GM10847 (cell line): ENCODE measurements around the gene GJB2.

Experiments used
- POLR2A ChIP-seq: IDR thresholded peaks from 2 replicates; pipeline ENCODE4 v1.6.1; 2011; ENCODE audit not compliant: insufficient read length; ENCODE audit errors: extremely low read depth

GJB2 gene

DNA sequence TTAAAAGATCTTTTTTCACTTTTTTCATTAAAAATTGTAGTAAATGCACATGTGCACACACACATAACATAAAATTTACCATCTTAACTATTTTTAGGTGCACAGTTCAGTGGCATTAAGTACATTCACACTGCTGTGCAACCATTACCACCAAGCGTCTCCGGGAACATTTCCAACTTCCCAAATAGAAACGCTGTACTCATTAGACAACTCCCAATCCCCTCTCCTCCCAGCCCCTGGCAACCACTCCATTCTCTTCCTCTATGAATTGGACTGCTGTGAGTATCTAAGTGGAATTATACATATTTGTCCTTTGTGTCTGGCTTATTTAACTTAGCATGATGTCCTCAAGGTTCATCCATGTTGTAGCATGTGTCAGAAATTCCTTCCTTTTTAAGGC is 11.6 kb downstream of the GJB2 start:
- no peak for TF ChIP-seq POLR2A

GRCh38 chr13:20178156-20178555 is 14.6 kb downstream of the GJB2 start:
- no peak for TF ChIP-seq POLR2A

DNA sequence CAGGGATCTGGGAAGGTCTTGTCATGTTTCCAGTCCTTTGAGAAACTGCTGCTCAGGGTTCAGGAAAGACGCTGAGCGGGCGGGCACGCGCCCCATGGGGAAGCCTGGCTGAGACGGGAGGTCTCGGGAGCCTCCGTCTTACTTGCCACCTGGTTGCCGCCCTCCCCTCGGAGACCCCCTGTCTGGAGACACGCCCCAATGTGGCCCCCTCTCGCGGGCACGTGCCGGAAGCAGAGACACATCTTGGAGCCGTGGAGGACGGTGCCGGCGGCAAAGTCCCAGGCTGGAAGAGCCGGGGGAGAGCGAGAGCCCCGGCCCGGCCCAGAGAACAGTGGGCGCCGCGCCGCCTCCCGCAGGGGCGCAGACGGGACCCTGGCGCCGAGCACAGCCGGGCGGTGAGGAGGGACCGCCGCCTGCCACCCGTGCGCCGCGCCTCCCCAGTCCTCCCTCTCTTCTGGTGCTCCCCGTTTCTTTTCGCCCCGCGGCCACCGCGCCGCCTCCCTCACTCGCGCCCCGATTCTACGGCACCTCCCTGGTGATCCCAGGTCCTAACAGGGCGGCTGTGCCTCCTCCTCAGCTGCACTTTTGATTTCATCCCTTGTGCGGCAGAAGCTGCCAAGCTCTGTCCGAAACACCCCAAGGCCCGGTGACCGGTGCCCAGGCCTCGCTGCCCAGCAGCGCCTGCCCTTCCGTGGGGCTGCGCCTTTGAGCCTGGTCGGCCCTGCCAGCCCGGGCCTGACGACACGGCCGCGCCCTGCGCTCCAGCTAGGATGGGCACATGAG is 15.5 kb downstream of the GJB2 start:
- TF ChIP-seq POLR2A: no peak

DNA sequence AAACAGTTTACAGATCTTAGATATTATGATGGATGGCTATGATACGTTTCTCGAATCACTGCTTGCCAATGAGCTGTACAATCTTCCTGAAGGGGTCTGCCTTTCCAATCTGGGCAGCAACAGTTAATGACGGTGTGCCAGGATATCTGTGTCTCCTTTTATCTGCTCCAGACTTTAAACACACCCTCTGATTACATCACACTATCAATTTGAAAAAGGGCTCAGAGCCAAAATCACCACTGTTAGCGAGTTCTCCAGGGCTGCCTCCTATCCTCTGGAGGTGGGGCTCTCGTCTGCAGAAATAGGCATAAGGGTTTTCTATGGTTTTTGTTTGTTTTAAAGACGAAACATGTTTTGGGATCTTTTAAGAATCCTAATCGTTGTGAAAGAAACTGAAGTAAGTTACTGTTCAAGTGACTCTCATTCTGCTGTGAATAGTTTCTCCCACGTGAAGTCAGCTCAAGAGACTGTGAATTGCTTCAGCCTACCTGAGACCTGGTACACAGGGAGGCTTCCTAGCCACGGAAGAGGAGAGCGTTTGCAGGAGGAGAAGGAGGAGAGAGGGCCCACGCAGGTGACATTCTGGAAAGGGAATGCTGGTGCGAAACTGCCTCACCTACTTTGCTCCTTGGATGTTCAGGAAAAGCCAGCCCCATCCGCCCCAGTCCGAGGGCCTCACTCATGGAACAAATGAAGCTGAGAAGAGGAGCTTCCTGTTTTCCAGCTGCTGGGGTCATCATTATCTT is 16.7 kb downstream of the GJB2 start:
- TF ChIP-seq POLR2A: no peak

GRCh38 chr13:20175406-20175794 is 17.3 kb downstream of the GJB2 start:
- TF ChIP-seq POLR2A: no peak

- no peak for TF ChIP-seq POLR2A
Measured at GRCh38 chr13:20174656-20175405, 17.9 kb downstream of the GJB2 start.

GRCh38 chr13:20173116-20173746 is 19.5 kb downstream of the GJB2 start:
- no peak for TF ChIP-seq POLR2A

GRCh38 chr13:20171364-20171763 is 21.4 kb downstream of the GJB2 start:
- no peak for TF ChIP-seq POLR2A

- no peak for TF ChIP-seq POLR2A
Measured at GRCh38 chr13:20170921-20171320, 21.8 kb downstream of the GJB2 start.

DNA sequence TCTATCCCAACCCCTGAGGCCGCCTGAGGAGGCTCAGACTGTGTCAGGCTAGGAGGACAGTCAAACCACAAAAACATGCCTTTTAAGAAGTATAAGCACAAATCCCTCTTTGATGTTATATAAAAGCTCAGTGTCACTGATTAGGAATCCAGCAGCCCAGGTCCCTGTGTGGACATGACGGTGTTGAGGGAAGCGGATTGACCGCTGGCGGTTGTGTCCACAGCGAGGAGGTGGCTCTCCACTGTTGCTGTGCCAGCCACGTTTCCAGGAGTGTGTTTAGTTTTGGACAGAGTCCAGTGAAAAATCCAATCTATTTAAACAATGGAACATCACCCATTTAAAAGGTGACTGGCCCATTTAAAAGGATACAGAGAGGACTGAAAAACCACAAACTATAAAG is 24.3 kb downstream of the GJB2 start:
- no peak for TF ChIP-seq POLR2A

DNA sequence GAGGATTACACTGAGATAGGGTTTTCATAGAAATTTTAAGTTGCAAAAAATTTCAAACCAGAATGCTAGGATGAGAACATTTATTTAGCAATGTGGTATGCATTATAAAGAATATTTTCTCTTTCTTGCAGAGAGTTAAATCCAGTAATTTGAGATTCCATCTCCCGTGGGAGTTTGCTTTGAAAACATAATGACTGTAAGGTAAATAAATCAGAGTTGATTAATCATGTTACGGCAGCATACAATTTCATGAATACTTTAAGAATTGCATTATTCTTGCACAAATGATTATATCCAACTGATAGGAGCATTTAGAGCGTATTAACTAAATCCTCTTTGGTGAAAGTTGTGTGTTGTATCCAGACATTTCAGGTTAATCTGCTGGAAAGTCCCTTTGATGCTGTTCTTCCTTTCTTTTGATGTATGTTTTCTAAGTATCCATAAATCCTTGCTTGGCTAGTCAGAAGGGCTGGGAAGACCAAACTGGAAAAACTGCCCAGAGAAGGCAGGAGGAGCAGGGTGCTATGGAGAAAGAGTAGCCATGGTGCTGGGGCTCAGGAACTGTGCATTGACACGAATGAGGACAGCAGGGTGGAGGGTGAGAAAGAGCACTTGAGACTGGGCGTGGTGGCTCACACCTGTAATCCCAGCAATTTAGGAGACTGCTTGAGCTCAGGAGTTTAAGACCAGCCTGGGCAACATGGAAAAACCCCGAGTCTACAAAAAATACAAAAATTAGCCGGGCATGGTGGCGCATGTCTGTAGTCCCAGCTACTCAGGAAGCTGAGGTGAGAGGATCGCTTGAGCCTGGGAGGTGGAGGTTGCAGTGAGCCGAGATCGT is 27.1 kb downstream of the GJB2 start:
- TF ChIP-seq POLR2A: no peak

- no peak for TF ChIP-seq POLR2A
Measured at GRCh38 chr13:20161951-20162300, 30.8 kb downstream of the GJB2 start.

DNA sequence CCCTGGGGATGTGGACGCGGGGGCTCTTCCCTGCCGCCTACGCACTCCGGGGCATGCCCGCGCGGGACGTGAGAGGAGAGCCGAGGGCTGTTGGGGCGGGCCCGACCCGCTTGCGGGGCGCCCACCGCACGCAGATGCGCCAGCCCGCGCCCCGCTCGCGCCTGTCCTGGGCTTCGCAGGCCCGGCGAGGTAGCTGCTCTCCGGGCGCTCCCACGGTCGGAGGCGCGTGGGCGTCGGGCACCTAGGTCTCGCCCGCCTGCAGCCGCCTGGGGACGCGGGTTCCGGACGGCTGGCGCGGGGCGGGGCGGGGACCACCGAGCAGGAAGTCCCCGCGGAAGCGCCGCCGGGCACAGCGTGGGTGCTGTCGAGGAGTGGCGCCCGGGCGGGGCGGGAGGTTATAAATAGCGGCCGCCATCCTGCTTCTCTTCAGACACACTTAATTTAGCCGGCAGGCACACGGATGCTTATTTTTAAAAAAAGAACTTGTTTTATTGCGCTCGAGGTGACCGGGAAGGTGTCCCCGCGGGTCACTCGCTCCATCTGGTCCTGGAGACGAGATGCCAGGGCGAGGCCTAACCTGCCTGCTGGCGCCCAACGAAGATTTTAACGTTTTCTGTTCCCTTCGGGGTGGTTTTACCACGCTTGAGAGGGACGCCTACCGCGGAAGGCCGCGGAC is 31.3 kb downstream of the GJB2 start:
- TF ChIP-seq POLR2A: no peak

DNA sequence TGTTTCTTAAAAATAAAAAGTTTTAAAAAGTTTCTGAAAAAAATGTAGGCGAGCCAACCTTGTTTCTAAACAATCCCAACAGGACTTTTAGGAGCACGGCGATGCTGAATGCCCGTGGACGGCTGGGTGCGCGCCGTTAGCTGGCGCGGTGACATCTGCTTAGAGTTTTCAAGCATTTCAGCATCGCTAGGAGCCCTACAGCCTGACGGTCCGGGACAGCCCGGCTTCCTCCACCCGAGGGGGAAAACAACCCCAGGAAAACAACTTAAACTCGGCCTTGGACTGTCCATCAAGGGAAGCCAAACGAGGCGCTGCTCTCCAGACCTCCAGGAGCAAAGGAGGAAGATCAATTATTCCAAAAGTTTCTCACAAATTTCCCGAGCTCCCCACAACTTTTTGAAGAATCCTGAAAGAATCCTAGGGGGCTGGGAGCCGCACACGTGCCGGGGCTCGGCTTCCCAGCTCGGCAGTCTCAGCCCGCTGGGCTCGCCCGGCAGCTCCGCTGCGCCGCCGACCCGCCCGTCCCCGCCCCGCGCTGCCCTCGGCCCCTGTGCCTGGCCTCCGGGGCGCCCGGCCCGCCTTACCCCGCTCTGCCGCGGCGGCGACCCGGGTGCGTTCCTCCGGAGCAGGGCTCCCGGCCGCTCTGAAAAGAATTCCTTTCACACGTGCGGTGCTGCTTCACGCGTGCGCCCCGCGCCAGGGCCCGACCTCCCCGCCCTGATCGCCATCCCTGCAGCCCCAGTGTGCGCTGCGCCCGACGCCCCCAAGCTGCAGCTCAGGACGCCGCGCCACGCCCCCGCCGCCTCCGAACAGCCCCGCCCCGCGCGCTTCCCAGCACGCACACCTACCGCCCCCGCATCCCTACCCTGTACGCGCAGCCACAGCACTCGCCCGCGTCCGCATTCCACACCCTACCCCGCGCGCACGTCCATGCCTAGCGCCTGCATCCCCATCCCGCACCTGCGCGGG is 32.1 kb downstream of the GJB2 start, which contains the start of gene GJA3:
Gene GJA3 (minus strand): TSS at position 747 of the 969 bp plus-strand sequence. CDS start 17,764 bp downstream, outside the sequence.
- no peak for TF ChIP-seq POLR2A
